Panc1 (cell line): Measurements from ENCODE around the gene SLC25A10. TPM values are rescaled to one million over a fixed set of nuclear protein-coding genes. Genes with fewer than 3 reads are reported as not detected.

Experiments used
- ATAC-seq: fragments of 200-7000 bp; cut with Tn5 transposase; 2 replicates; pipeline ENCODE4 v1.9.1; 2020; ENCODE audit warnings: mild to moderate bottlenecking, moderate library complexity
- BruUV-seq: library from RNA; stranded (reverse); fragments of 400-500 nt; replicated peaks from 2 replicates; lab custom pipeline; 2021; lab: Mats Ljungman, UMichigan
- CTCF ChIA-PET: fragments of 300-600 bp; sonication (Branson Sonifier 250); formaldehyde crosslinking; loops from one replicate; lab custom pipeline; 2022; ENCODE audit warnings: antibody characterized with exemption; lab: Charles Lee
- POLR2A ChIA-PET: fragments of 300-600 bp; sonication (Branson Sonifier 250); formaldehyde crosslinking; loops from one replicate; lab custom pipeline; 2022; ENCODE audit warnings: antibody characterized with exemption; lab: Charles Lee
- DNase-seq: peaks from one replicate; pipeline ENCODE4 v3.0.0-alpha.2; 2010; ENCODE audit warnings: low read depth, low spot score
- H3K27ac ChIP-seq: 2 replicates; pipeline ENCODE4 v1.5.1; 2011; ENCODE audit warnings: mild to moderate bottlenecking, low read length, inconsistent platforms
- H3K27me3 ChIP-seq: fragments of 200-500 bp; sonication (Bioruptor generic); 2 replicates; pipeline ENCODE4 v1.6.0; 2014; ENCODE audit warnings: low read length, inconsistent platforms; ENCODE audit not compliant: control insufficient read depth, insufficient read depth
- H3K36me3 ChIP-seq: fragments of 200-500 bp; sonication (Bioruptor generic); 2 replicates; pipeline ENCODE4 v1.5.1; 2014; ENCODE audit warnings: inconsistent platforms, mild to moderate bottlenecking, low read length, moderate library complexity; ENCODE audit not compliant: control insufficient read depth, insufficient read depth
- H3K4me1 ChIP-seq: 2 replicates; pipeline ENCODE4 v1.5.1; 2011; ENCODE audit warnings: inconsistent platforms, mild to moderate bottlenecking, low read length, moderate library complexity; ENCODE audit not compliant: control insufficient read depth, insufficient read depth
- H3K4me3 ChIP-seq, 2 experiments: 2 replicates each; pipeline ENCODE4 v1.5.1; 2011 to 2012; ENCODE audit warnings: low read depth in 2 of 2, low read length in 2 of 2, mild to moderate bottlenecking in 2 of 2, inconsistent platforms in 1 of 2, moderate library complexity in 1 of 2
- H3K9me3 ChIP-seq: fragments of 200-500 bp; sonication (Bioruptor generic); 2 replicates; pipeline ENCODE4 v1.5.1; 2014; ENCODE audit warnings: low read depth, mild to moderate bottlenecking, inconsistent platforms, low read length, moderate library complexity; ENCODE audit not compliant: control insufficient read depth, insufficient read depth
- POLR2AphosphoS5 ChIP-seq: IDR thresholded peaks from 2 replicates; pipeline ENCODE4 v1.6.1; 2012; ENCODE audit warnings: mild to moderate bottlenecking, low read depth, low read length, moderate library complexity
- REST ChIP-seq, 2 experiments: IDR thresholded peaks; 2 replicates each; pipeline ENCODE4 v1.6.1; 2011 to 2012; ENCODE audit warnings: low read depth in 2 of 2, control low read depth in 1 of 2, low read length in 1 of 2, mild to moderate bottlenecking in 1 of 2, moderate library complexity in 1 of 2; ENCODE audit not compliant: insufficient read depth in 1 of 2
- SIN3A ChIP-seq: IDR thresholded peaks from 2 replicates; pipeline ENCODE4 v1.6.1; 2012; ENCODE audit warnings: low read depth, mild to moderate bottlenecking, low read length, moderate library complexity, borderline replicate concordance; ENCODE audit not compliant: insufficient read depth
- TCF7L2 ChIP-seq: IDR thresholded peaks from 2 replicates; pipeline ENCODE4 v1.6.1; 2011; ENCODE audit warnings: mild to moderate bottlenecking, low read depth, low read length, inconsistent platforms
- in situ Hi-C: cut with HindIII; loops from 2 replicates; pipeline ENCODE4 v1.10.0; 2016; ENCODE audit warnings: low sequenced_read_pairs, low pct_unique_long_range_greater_than_20kb
- intact Hi-C: fragments of 100-400 bp; cut with micrococcal nuclease; formaldehyde crosslinking; loops from one replicate; pipeline ENCODE4 v1.10.0; 2022; ENCODE audit not compliant: unreplicated experiment
- microRNA-seq: library from miRNA; unstranded; fragments of <30 nt; microRNA quantifications from one replicate; pipeline ENCODE4 v1.1.0, GENCODE V29; 2020; ENCODE audit not compliant: unreplicated experiment
- total RNA-seq: library from RNA; stranded (reverse); gene quantifications from one replicate; pipeline ENCODE4 v1.2.1, GENCODE V29; 2021; ENCODE audit not compliant: unreplicated experiment
- TF ChIP-seq, protein P1 (sequence below): fragments of 450-650 bp; IDR thresholded peaks from 2 replicates; pipeline ENCODE4 v1.5.1; 2017; ENCODE audit warnings: mild to moderate bottlenecking

The SLC25A10 gene
- total RNA-seq, 1 experiment from 2014 or later: 81.2 TPM

GRCh38 chr17:81741594-81742452, 29.7 kb downstream of the SLC25A10 start:
- H3K4me3 ChIP-seq: no peak overlapping the region
- BruUV-seq: no TSS peak
- no peaks in the 10 kb centered on the region for H3K4me1 ChIP-seq
- CTCF ChIA-PET: no interaction called here
- no peaks in the 10 kb centered on the region for H3K36me3 ChIP-seq
- ATAC-seq (peak; percentile 75), DNase-seq (no peak)
- TF ChIP-seq POLR2AphosphoS5 (no peak), REST (IDR thresholded peaks at IDR 0.05; ENCODE audit: insufficient read depth in 1 of 2, low read depth in 2 of 2, low read length in 1 of 2) (no peak), TCF7L2 (no peak), SIN3A (no peak)
- TF ChIP-seq, protein P1, sequence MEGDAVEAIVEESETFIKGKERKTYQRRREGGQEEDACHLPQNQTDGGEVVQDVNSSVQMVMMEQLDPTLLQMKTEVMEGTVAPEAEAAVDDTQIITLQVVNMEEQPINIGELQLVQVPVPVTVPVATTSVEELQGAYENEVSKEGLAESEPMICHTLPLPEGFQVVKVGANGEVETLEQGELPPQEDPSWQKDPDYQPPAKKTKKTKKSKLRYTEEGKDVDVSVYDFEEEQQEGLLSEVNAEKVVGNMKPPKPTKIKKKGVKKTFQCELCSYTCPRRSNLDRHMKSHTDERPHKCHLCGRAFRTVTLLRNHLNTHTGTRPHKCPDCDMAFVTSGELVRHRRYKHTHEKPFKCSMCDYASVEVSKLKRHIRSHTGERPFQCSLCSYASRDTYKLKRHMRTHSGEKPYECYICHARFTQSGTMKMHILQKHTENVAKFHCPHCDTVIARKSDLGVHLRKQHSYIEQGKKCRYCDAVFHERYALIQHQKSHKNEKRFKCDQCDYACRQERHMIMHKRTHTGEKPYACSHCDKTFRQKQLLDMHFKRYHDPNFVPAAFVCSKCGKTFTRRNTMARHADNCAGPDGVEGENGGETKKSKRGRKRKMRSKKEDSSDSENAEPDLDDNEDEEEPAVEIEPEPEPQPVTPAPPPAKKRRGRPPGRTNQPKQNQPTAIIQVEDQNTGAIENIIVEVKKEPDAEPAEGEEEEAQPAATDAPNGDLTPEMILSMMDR: no peak
- no peaks in the 10 kb centered on the region for H3K9me3 ChIP-seq
- no peaks in the 10 kb centered on the region for H3K27me3 ChIP-seq
- in situ Hi-C loops (no loop called here), intact Hi-C loops (no loop called here)
- H3K27ac ChIP-seq: no peak overlapping the region
- POLR2A ChIA-PET: no interaction called here

Small RNA genes lying within 50 kb of the gene (microRNA-seq; reads per million reads assigned to microRNA genes)
- 1.9 reads per million for gene MIR6786

Other genes starting within 250 kb of the SLC25A10 start
- gene ACTG1, start 199.5 kb upstream of the SLC25A10 start, total RNA-seq: 4,502 TPM
- 1.2 TPM for gene FSCN2, start 183.9 kb upstream of the SLC25A10 start, total RNA-seq
- gene FAAP100, start 159.9 kb upstream of the SLC25A10 start, total RNA-seq: 265 TPM
- gene NPLOC4, start 75.2 kb upstream of the SLC25A10 start, total RNA-seq: 246 TPM
- gene TSPAN10, start 75.1 kb upstream of the SLC25A10 start, total RNA-seq: 4.8 TPM
- 0.85 TPM for gene PDE6G, start 55.7 kb upstream of the SLC25A10 start, total RNA-seq
- 42.8 TPM for gene OXLD1, start 45.7 kb upstream of the SLC25A10 start, total RNA-seq
- 74.6 TPM for gene CCDC137, start 45.5 kb upstream of the SLC25A10 start, total RNA-seq
- 52.7 TPM for gene ARL16, start 28.5 kb upstream of the SLC25A10 start, total RNA-seq
- 240 TPM for gene HGS, start 28.3 kb upstream of the SLC25A10 start, total RNA-seq
- 157 TPM for gene MRPL12, start 8.9 kb upstream of the SLC25A10 start, total RNA-seq
- 1.6 TPM for gene GCGR, start 91.9 kb downstream of the SLC25A10 start, total RNA-seq
- 115 TPM for gene MCRIP1, start 121.0 kb downstream of the SLC25A10 start, total RNA-seq
- not detected for gene PPP1R27, start 122.8 kb downstream of the SLC25A10 start, total RNA-seq
- 759 TPM for gene P4HB, start 148.3 kb downstream of the SLC25A10 start, total RNA-seq
- gene ARHGDIA, start 159.1 kb downstream of the SLC25A10 start, total RNA-seq: 420 TPM
- 253 TPM for gene ALYREF, start 179.3 kb downstream of the SLC25A10 start, total RNA-seq
- 218 TPM for gene ANAPC11, start 179.4 kb downstream of the SLC25A10 start, total RNA-seq
- 3.9 TPM for gene NPB, start 190.0 kb downstream of the SLC25A10 start, total RNA-seq
- 91.2 TPM for gene PCYT2, start 199.1 kb downstream of the SLC25A10 start, total RNA-seq
- gene SIRT7, start 205.9 kb downstream of the SLC25A10 start, total RNA-seq: 82.5 TPM
- 57.0 TPM for gene MAFG, start 215.5 kb downstream of the SLC25A10 start, total RNA-seq
- 212 TPM for gene PYCR1, start 225.0 kb downstream of the SLC25A10 start, total RNA-seq
- gene MYADML2, start 234.9 kb downstream of the SLC25A10 start, total RNA-seq: not detected
- 2.0 TPM for gene NOTUM, start 248.9 kb downstream of the SLC25A10 start, total RNA-seq